Activated effector memory CD4-positive, alpha-beta T cell treated with Interleukin-2 at 50 U/mL for 16 hours (primary cell): ENCODE measurements around the gene RTP5.
A peak's percentile ranks its signal among the peaks of the same experiment; 100 is the strongest.
"Not testable (repeated sequence)": the region's sequence is repeated elsewhere in the genome, so short reads cannot be mapped to it uniquely, and the experiment has no call there.

ENCODE experiments used
- DNase-seq: peaks from one replicate; pipeline ENCODE4 v3.0.0-alpha.2; 2020

Gene RTP5

DNA sequence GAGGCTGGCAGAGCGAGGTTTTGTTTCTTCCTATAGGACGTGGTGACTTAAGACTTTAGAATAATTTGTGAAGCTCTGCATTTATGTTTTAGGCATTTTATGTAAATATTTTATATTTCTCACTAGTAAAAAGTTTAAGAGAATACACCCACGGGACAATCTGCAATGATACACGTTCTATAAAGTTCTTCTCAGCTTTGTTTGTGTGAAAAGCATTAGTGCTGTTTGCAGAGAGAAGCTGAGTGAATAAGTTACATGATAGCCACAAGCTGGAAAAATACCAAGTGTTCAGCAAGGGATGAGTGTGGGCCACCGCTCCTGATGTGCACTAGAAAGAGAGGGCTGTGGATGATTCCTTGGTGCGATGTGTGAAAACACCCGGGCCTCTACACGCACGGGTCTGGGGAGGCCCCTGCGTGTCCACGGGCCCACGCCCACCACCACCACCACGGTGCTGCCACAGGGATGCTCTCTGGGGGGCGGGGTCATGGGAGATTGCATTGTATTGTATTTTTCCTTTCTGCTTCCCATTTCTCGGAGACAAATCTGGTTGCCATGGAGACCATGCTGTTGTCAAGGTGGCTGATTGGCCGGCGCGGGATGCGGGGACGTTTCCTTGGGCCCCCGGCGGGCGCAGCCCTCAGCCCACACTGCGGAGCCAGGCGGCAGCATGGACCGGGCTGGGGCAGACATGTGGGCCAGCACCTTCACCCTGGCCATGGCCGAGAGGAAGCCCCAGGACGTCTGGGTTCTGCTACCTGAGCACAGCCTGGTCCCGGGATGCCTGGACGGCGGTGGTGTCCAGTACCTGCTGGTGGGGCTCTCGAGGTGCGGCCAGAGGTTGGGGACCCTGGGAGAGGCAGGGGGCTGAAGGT, at the start of gene RTP5:
Gene RTP5, plus strand, starts transcription at position 643 of the 875 bp plus-strand sequence. Its CDS starts 28 bp downstream, at position 671.
- no peak for DNase-seq

- not testable (repeated sequence) for DNase-seq
Measured at GRCh38 chr2:241819947-241820624, 49.4 kb upstream of the RTP5 start.

DNA sequence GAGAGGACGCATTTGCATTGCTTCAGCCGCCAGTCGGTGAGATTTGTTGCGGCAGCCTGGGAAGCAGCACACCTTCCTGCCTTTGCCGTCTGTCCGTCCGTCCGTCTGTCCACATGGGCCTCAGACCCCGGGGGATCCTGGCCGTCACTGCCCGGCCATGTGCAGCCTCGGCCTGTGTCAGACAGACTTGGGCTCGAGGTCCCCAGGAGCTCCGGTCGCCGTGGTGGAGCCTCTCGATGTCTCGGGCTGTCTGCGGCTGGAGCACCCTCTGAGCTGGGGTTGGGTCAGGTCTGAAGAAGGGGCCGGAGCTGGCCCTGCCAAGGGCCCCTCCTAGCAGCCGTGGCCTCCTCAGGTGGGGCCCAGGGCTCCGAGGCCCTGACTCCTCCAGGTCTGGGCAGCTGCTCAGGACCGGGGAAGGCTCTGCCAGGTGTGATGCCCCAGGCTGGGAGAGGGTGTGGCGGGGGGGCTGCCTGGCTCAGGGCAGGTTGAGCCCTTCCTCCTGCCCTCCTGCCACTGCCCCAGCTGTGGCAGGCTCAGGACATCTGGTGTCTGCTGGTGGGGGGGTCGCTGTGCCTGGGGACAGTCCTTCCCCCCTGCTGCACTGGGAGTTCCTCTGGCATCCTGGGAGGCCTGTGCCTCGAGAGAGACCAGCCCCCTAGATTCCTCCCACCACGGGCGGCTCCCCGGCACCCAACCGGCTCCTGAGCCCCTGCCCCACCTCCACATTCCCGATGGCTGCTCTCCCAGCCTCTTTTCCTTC, 48.7 kb upstream of the RTP5 start:
- DNase-seq, result no peak

DNA sequence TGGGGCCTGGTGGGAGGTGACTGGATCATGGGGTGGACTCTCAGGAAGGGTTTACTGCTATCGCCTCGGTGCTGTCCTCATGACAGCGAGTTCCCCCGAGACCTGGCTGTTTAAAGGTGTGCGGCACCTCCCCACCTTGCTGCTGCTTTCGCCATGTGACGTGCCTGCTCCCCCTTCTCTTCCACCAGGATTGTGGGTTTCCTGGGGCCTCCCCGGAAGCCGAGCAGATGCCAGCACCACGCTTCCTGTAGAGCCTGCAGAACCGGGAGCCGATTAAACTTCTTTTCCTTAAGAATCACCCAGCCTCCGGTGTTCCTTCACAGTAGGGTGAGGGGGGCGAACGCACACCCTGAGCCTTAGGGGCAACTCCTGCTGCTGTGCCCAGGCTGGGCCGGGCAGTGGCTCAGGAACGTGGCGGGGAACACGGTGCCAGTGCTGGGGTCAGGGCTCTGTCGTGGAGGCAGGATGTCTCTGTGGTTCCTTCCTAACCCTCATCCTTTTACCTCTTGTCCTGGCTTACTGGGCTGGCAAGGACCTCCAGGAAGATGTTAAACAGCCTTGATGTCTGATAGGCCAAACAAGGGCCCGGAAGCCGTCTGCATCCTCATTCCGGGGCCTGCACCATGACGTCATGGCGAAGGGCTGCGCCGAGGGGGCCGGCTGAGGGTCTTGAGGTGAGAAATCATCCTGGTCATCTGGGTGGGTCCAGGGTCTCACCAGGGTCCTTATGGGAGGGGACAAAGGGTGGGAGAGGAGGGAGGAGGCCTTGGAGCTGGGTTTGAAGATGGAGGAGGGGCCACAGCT, 47.9 kb upstream of the RTP5 start:
- no peak for DNase-seq

DNA sequence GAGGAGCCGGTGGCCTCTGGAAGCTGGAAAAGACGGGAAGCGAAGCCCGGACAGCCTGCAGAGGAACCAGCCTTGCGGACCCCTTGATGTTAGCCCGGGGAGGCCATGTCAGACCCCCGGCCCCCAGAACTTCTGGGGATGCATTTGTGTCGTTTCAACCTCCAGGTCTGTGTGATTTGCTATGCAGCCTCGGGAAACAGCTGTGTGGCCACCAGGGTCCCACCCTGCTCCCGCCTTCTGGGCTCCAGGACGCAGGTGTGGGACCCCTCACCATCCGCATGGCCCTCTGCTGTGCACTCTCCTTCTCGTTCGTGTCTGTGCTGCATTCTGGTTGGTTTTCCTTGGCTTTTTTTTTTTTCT, 47.3 kb upstream of the RTP5 start:
- no peak for DNase-seq

DNA sequence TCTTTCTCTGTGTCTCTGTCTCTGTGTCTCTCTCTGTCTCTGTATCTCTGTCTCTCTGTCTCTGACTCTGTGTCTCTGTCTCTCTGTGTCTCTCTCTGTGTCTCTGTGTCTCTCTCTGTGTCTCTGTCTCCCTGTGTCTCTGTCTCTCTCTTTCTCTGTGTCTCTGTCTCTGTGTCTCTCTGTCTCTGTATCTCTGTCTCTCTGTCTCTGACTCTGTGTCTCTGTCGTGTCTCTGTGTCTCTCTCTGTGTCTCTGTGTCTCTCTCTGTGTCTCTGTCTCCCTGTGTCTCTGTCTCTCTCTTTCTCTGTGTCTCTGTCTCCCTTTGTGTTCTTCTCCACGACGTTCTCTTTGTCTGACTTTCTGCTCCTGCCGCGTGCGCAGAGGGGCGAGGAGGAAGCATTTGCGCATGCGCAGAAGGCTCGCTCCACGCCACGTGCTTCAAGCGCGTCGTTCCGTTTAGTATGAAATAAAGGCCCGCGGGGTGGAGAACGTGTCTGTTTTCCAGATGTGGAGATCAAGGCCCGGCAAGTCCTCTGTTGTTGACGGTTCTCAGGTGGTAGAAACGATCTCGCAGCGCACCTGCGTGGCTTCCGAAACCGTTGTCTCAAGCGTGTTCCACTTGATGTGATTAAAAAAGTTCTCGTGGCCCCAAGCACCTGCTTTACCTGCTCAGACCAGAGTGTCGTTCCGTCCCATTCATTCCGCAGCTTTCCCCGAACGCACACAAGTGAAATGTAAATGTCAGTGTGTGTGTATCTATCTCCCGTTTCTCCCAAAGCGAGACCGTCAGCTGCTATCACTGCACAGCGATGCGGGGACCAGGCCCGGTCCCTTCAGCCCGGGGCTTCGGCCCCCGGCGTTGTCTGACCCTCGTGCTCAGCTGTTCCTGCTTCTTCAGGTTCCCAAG, 45.7 kb upstream of the RTP5 start:
- not testable (repeated sequence) for DNase-seq

DNA sequence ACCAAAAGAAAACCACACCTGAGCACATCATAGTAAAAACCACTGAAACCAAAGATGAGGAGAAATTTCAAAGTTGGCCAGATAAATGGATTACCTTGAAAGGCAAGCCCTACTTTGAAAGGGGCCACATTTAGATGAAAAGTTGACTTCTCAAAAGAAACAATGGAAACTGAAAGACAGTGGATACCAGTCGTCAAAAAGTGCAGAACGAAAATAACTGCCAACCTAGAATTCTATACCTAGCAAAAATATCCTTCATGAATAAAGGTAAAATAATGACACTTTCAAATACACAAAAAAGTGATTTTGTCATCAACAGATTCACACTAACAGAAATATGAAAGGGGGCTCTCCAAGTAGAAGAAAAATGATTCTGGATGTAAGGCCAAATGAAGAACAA, 42.1 kb upstream of the RTP5 start:
- DNase-seq, result no peak

DNA sequence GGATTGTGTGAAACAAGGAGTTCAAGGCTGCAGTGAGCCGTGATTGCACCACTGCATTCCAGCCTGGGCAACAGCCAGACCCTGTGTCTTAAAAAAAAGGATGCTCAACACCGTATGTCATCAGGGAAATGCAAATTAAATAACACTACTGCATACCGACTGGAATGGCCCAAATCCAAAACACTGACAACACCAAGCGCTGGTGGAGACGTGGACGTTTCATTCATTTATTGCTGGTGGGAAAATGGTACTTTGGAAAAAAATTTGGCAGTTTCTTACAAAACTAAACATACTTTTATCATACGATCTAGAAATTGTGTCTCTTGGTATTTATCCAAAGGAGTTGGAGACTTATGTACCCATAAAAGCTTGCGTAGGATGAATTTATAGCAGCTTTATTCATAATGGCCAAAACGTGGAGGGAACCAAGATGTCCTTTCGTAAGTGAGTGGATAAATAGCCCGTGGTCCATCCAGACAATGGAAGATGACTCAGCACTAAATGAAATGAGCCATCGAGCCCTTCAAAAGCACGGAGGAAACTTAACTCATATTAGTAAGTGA, 36.3 kb upstream of the RTP5 start:
- no peak for DNase-seq

GRCh38 chr2:241833756-241834526, 35.6 kb upstream of the RTP5 start:
- not testable (repeated sequence) for DNase-seq

DNA sequence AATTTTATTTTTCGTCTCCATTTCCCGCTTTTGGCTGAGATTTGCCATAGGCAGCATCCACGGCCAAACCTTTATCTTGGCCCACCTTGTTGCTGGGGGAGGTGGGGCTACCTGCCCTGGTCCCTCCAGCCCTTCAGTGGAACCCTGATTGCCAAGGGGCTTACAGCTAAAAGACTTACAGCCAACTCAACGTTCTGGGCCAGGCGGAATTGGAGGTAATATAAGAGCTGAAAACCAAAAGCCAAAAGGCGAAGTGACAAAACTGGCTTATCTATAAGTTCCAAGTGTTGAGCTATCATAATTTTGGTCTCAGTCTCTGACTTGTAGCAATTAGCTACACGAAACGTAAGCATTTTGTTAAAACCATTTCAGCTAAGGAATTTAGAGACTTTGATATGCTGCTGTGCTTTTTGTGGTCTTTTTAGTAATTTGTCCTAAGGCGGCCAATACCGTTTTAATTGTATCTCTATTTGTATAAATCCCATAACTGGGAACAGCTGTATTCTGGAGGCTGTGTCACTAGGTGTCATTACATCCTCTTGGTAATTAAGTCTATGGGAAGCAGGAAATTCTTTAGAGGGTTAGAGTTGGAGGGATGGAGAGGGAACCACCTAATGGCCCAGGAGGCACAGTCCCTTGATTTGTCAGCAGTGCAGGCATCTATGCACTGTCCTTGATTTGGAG, 34.9 kb upstream of the RTP5 start:
- DNase-seq, result no peak

GRCh38 chr2:241835611-241836010, 33.9 kb upstream of the RTP5 start:
- no peak for DNase-seq

DNA sequence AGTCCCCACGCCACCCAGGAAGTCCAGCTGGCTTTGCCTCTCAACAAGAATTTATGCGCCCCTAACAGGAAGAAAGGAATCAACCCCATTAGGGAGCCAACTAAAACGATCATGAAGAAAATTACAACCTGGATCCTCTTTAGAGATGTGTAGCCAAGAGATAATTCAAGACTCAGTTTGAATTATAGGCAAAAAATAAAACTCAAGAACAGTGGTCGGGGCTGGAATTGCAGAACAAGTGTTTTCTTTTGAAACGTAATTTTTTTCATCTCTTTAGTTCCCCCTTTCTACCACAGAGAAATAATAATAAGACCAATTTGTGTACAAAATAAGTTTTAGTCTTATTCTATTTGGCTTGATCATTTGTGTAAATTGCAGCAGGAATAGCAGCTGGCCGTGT, 33.2 kb upstream of the RTP5 start:
- DNase-seq, result no peak

- no peak for DNase-seq
Measured at GRCh38 chr2:241837197-241837965, 32.1 kb upstream of the RTP5 start.

DNA sequence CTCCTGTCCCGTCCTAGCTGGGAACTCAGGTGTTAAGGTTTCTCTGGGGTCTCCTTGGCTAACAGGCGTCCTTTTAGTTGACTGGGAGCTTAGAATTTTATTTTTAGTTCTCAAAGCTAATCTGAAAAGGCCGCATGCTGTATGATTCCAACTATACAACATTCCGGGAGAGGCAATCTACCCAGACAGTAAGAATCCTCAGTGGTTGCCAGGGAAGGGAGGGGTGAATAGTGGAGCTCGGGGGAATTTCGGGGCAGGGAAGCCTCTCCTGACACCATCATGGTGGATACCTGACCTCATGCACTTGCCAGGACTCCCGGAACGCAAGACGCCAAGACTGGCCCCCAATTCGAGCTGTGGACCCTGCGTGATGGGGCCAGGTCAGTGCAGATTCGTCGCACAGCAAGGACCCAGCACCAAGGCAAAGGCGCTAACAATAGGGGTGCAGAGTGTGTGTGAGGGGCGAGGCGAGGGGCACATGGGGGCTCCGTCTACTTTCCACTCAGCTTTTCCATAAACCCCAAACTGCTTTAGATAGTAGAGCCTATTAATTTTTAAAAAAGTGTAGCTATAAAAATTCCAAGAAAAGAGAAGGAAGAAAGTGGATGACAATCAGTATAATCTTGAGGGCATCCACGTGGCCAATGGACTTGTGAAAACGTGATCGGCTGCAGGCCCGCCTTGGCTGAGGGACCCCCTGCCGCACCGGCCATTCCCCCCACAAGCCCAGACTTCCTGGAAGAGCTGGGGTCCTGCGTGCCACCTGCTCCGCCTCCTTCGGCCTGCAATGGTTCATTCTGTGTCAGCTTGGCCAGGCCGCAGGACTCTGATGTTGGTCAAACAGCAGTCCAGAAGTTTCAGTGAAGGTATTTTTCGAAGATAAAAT, 28.1 kb upstream of the RTP5 start:
- no peak for DNase-seq

GRCh38 chr2:241842067-241842415, 27.5 kb upstream of the RTP5 start:
- DNase-seq, result no peak

GRCh38 chr2:241842620-241843211, 26.8 kb upstream of the RTP5 start:
- peak; percentile 28 for DNase-seq

DNA sequence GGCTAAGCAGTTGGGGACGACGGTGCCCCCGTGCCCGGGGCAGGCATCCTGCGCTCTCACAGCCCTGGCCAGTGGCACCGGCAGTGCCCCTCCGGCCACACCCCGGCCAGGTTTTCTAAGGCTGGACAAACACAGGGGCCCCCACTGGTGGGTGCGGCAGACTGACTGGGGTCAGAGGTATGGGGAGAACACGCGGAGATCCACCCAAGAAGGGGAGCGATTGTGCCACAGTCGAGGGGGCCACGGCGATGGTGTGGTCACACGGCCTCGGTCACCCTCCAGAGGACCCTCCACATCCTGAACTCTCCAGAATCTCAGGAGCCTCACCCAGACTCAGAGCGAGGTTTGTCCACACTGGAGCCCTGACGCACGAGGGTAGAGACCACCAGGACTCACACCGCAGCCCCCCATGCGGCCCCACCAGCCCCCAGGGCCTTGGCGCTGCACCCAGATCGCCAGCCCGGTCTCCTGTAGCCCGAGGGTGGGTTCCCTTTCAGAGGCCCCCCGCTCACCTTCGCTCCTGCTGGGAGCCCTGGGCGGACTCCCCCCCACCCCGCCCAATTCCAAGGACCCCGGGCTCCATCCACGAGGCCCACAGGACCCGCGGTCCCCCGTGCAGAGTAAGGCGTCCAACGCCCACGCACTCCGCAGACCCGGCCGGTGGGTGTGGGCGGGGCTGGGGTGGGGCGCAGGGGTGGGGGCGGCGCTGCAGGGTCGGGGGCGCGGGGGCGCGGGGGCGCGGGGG, 26.0 kb upstream of the RTP5 start:
- DNase-seq, result no peak
